ENCODE measurements around the gene KLLN. TPM values are rescaled to one million over a fixed set of nuclear protein-coding genes. Genes with fewer than 3 reads are reported as not detected.

KLLN gene
- total and polyA plus RNA-seq, 2 of the 13 experiments (the other 11 are each of a cell fraction or from before 2014, with no cell fraction given): 0.08 to 0.44 TPM

DNA sequence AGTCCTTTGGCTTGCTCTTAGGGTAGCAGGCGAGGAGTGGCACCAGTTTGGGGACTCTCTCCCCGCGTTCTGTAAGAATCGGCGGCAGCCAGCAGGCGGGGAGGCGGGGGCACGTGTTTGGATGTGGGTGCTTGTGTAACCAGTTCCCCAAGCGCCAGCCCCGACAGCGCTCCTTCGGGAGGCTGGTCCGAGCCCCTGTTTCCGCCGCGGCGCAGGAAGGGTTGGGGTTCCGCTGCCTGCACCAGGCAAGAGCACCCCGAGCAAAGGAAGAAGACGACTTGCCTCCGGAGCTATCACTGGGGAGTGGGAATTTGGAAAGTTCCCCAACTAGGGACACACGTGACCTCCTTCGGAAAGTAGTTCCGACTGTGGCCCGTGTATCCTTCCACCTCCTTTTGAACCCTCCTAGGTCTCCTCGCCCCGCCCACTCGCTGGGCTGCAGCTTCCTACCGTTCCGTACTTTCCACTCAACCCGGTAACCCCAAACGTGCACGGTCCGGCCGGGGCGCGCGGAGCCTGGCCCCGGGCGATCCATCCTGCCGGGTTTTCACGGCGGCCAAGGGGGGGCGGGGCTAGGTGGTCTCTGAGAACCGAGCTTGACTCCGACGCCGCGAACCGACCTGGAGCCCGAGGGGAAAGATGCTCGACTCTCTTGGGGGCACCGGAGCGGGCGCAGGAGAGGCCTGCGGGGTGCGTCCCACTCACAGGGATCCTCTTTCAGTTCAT is 1.2 kb downstream of the KLLN start (continued):
- peak; percentile 58; the same call in 1 of the 2 replicates for TF ChIP-seq RERE (CRISPR knock-in tag; IDR thresholded peaks at IDR 0.05; ENCODE audit: low read depth)
- TF ChIP-seq KAT7 (CRISPR knock-in tag; IDR thresholded peaks at IDR 0.05; ENCODE audit: borderline replicate concordance): peak; percentile 78
- no peak for TF ChIP-seq ZNF383 (CRISPR knock-in tag; IDR thresholded peaks at IDR 0.05; ENCODE audit: borderline replicate concordance)
- TF ChIP-seq, protein P1, sequence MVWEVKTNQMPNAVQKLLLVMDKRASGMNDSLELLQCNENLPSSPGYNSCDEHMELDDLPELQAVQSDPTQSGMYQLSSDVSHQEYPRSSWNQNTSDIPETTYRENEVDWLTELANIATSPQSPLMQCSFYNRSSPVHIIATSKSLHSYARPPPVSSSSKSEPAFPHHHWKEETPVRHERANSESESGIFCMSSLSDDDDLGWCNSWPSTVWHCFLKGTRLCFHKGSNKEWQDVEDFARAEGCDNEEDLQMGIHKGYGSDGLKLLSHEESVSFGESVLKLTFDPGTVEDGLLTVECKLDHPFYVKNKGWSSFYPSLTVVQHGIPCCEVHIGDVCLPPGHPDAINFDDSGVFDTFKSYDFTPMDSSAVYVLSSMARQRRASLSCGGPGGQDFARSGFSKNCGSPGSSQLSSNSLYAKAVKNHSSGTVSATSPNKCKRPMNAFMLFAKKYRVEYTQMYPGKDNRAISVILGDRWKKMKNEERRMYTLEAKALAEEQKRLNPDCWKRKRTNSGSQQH (CRISPR knock-in tag; IDR thresholded peaks at IDR 0.05; ENCODE audit: low read depth): peak; percentile 66
- peak; percentile 66; the same call in 1 of the 2 replicates for TF ChIP-seq GZF1 (CRISPR knock-in tag; IDR thresholded peaks at IDR 0.05)
- no peak for TF ChIP-seq CBX2 (IDR thresholded peaks at IDR 0.05; ENCODE audit: low read depth, low read length)
- TF ChIP-seq CBX2 (CRISPR knock-in tag; IDR thresholded peaks at IDR 0.05; ENCODE audit: low read depth): no peak
- TF ChIP-seq POLR2A (IDR thresholded peaks at IDR 0.05; ENCODE audit: insufficient read depth in 1 of 2, low read depth in 2 of 2, low read length in 2 of 2): peak; percentile 87 to 91
- peak; percentile 71; the same call in 1 of the 2 replicates for TF ChIP-seq ZNF24 (IDR thresholded peaks at IDR 0.05)
- TF ChIP-seq ZNF264 (CRISPR knock-in tag; IDR thresholded peaks at IDR 0.05): peak; percentile 22; the same call in 1 of the 2 replicates
- peak; percentile 84 for TF ChIP-seq ZNF503 (CRISPR knock-in tag; IDR thresholded peaks at IDR 0.05)
- no peak for TF ChIP-seq DPF2 (CRISPR knock-in tag; IDR thresholded peaks at IDR 0.05; ENCODE audit: borderline replicate concordance, low read depth)
- no peak; the same call in 1 of the 2 replicates for TF ChIP-seq ZNF296 (CRISPR knock-in tag; conservative IDR thresholded peaks at IDR 0.05)
- no peak for TF ChIP-seq ADNP (CRISPR knock-in tag; IDR thresholded peaks at IDR 0.05)
- TF ChIP-seq, protein P2, sequence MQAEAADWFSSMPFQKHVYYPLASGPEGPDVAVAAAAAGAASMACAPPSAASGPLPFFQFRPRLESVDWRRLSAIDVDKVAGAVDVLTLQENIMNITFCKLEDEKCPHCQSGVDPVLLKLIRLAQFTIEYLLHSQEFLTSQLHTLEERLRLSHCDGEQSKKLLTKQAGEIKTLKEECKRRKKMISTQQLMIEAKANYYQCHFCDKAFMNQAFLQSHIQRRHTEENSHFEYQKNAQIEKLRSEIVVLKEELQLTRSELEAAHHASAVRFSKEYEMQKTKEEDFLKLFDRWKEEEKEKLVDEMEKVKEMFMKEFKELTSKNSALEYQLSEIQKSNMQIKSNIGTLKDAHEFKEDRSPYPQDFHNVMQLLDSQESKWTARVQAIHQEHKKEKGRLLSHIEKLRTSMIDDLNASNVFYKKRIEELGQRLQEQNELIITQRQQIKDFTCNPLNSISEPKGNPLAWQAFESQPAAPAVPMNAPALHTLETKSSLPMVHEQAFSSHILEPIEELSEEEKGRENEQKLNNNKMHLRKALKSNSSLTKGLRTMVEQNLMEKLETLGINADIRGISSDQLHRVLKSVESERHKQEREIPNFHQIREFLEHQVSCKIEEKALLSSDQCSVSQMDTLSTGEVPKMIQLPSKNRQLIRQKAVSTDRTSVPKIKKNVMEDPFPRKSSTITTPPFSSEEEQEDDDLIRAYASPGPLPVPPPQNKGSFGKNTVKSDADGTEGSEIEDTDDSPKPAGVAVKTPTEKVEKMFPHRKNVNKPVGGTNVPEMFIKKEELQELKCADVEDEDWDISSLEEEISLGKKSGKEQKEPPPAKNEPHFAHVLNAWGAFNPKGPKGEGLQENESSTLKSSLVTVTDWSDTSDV (CRISPR knock-in tag; IDR thresholded peaks at IDR 0.05): peak; percentile 94
- TF ChIP-seq MED8 (CRISPR knock-in tag; IDR thresholded peaks at IDR 0.05; ENCODE audit: insufficient replicate concordance): peak; percentile 82
- TF ChIP-seq ZNF20 (CRISPR knock-in tag; IDR thresholded peaks at IDR 0.05): peak; percentile 85; the same call in 1 of the 2 replicates
- TF ChIP-seq AKAP8 (CRISPR knock-in tag; IDR thresholded peaks at IDR 0.05): peak; percentile 80
- TF ChIP-seq AHR (CRISPR knock-in tag; IDR thresholded peaks at IDR 0.05): no peak

Data from HepG2 (cell line).